AG20443 (cell line): Measurements from ENCODE around the gene BTBD6.
A peak's percentile ranks its signal among the peaks of the same experiment; 100 is the strongest.
"Not testable (repeated sequence)": the region's sequence is repeated elsewhere in the genome, so short reads cannot be mapped to it uniquely, and the experiment has no call there.

Experiments
- DNase-seq: peaks from one replicate; pipeline ENCODE4 v3.0.0; 2012; ENCODE audit warnings: low spot score, mixed read lengths

Gene BTBD6

GRCh38 chr14:105294142-105294597 is 45.8 kb downstream of the BTBD6 start:
- DNase-seq: peak; percentile 44

GRCh38 chr14:105297311-105297710 is 49.0 kb downstream of the BTBD6 start:
- not testable (repeated sequence) for DNase-seq

- peak; percentile 19 for DNase-seq
Observed at GRCh38 chr14:105299654-105300541, 51.6 kb downstream of the BTBD6 start.
